Ishikawa (cell line): ENCODE measurements around the gene NAPA.
A peak's percentile ranks its signal among the peaks of the same experiment; 100 is the strongest.

ENCODE experiments used
- CEBPB ChIP-seq: IDR thresholded peaks from 2 replicates; pipeline ENCODE4 v1.6.1; 2012
- CREB1 ChIP-seq: IDR thresholded peaks from 2 replicates; pipeline ENCODE4 v1.6.1; 2012; ENCODE audit warnings: low read depth
- EGR1 ChIP-seq: IDR thresholded peaks from 2 replicates; pipeline ENCODE4 v1.6.1; 2012
- EP300 ChIP-seq: IDR thresholded peaks from 2 replicates; pipeline ENCODE4 v1.6.1; 2012; ENCODE audit warnings: borderline replicate concordance
- FOXM1 ChIP-seq: IDR thresholded peaks from 2 replicates; pipeline ENCODE4 v1.6.1; 2012; ENCODE audit warnings: low read depth, borderline replicate concordance
- NFIC ChIP-seq: IDR thresholded peaks from 2 replicates; pipeline ENCODE4 v1.6.1; 2012
- RAD21 ChIP-seq: IDR thresholded peaks from 2 replicates; pipeline ENCODE4 v1.6.1; 2012; ENCODE audit warnings: low read depth
- TAF1 ChIP-seq: IDR thresholded peaks from 2 replicates; pipeline ENCODE4 v1.6.1; 2012; ENCODE audit warnings: low read depth, mild to moderate bottlenecking
- TCF12 ChIP-seq: IDR thresholded peaks from 2 replicates; pipeline ENCODE4 v1.6.1; 2012; ENCODE audit warnings: low read depth
- TEAD4 ChIP-seq: IDR thresholded peaks from 2 replicates; pipeline ENCODE4 v1.6.1; 2012
- YY1 ChIP-seq: IDR thresholded peaks from 2 replicates; pipeline ENCODE4 v1.6.1; 2012; ENCODE audit warnings: low read depth
- ZBTB7A ChIP-seq: IDR thresholded peaks from 2 replicates; pipeline ENCODE4 v1.6.1; 2012; ENCODE audit warnings: low read depth
- TF ChIP-seq, protein P1 (sequence below): IDR thresholded peaks from 2 replicates; pipeline ENCODE4 v1.6.1; 2012
- TF ChIP-seq, protein P2 (sequence below): IDR thresholded peaks from 2 replicates; pipeline ENCODE4 v1.6.1; 2012
- TF ChIP-seq, protein P3 (sequence below): IDR thresholded peaks from 2 replicates; pipeline ENCODE4 v1.6.1; 2012; ENCODE audit warnings: low read depth, mild to moderate bottlenecking

NAPA gene

DNA sequence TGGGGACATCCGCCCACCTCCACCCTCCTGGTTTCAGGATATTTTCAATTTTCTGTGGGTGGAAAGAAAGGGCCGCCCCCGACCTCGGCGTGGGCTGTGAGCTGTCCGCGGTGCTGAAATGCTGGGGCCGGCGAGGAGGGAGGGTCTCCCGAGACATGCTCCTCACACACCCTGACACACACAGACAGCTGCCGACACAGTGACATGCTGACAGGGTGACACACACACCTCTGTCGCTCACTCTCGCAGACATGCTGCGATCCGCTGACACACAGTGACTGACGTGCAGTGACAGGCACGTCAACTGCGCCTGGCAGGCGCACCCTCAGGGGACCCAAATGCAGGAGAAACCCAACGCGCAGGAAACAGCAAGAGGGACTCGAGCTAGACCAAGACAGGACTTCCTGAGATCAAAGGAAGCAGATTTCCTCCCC is 70.5 kb downstream of the NAPA start:
- TF ChIP-seq EP300 (no peak), NFIC (no peak), YY1 (no peak), TCF12 (no peak), ZBTB7A (peak; percentile 75; the same call in 1 of the 2 replicates), FOXM1 (no peak), TAF1 (no peak), CEBPB (no peak), CREB1 (no peak), TEAD4 (0 out of 2 replicates have a peak, but pooled peaks have one; percentile 7), EGR1 (peak; percentile 92), RAD21 (no peak)
- TF ChIP-seq, protein P1, sequence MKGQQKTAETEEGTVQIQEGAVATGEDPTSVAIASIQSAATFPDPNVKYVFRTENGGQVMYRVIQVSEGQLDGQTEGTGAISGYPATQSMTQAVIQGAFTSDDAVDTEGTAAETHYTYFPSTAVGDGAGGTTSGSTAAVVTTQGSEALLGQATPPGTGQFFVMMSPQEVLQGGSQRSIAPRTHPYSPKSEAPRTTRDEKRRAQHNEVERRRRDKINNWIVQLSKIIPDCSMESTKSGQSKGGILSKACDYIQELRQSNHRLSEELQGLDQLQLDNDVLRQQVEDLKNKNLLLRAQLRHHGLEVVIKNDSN, result no peak
- TF ChIP-seq, protein P2, sequence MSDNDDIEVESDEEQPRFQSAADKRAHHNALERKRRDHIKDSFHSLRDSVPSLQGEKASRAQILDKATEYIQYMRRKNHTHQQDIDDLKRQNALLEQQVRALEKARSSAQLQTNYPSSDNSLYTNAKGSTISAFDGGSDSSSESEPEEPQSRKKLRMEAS, result no peak
- TF ChIP-seq, protein P3, sequence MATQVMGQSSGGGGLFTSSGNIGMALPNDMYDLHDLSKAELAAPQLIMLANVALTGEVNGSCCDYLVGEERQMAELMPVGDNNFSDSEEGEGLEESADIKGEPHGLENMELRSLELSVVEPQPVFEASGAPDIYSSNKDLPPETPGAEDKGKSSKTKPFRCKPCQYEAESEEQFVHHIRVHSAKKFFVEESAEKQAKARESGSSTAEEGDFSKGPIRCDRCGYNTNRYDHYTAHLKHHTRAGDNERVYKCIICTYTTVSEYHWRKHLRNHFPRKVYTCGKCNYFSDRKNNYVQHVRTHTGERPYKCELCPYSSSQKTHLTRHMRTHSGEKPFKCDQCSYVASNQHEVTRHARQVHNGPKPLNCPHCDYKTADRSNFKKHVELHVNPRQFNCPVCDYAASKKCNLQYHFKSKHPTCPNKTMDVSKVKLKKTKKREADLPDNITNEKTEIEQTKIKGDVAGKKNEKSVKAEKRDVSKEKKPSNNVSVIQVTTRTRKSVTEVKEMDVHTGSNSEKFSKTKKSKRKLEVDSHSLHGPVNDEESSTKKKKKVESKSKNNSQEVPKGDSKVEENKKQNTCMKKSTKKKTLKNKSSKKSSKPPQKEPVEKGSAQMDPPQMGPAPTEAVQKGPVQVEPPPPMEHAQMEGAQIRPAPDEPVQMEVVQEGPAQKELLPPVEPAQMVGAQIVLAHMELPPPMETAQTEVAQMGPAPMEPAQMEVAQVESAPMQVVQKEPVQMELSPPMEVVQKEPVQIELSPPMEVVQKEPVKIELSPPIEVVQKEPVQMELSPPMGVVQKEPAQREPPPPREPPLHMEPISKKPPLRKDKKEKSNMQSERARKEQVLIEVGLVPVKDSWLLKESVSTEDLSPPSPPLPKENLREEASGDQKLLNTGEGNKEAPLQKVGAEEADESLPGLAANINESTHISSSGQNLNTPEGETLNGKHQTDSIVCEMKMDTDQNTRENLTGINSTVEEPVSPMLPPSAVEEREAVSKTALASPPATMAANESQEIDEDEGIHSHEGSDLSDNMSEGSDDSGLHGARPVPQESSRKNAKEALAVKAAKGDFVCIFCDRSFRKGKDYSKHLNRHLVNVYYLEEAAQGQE, result peak; percentile 97

DNA sequence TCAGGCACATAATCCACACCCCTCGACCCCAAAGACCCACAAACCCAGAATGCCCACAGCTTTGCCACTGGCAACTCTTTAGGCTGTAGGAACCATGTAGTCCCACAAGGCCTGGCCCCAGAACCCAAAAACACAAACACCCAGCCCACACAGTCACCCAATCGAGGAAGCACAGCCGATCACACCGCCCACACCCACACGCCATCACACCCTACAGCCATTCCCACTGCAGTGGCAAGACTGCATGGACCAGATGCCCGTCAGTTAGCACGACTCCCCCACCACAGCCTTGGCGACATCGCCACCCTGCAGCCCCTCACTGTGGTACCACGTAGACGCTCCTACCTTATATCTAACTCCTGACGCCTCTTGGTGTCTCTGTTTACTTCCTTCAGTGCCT is 71.5 kb downstream of the NAPA start:
- TF ChIP-seq, protein P3, result no peak
- TF ChIP-seq RAD21, result no peak
- TF ChIP-seq TEAD4, result no peak
- no peak for TF ChIP-seq TCF12
- no peak for TF ChIP-seq FOXM1
- no peak for TF ChIP-seq YY1
- no peak for TF ChIP-seq TAF1
- TF ChIP-seq, protein P2, result no peak
- TF ChIP-seq, protein P1, result no peak
- no peak for TF ChIP-seq EGR1
- TF ChIP-seq CREB1, result no peak
- TF ChIP-seq NFIC, result no peak
- TF ChIP-seq EP300, result no peak

DNA sequence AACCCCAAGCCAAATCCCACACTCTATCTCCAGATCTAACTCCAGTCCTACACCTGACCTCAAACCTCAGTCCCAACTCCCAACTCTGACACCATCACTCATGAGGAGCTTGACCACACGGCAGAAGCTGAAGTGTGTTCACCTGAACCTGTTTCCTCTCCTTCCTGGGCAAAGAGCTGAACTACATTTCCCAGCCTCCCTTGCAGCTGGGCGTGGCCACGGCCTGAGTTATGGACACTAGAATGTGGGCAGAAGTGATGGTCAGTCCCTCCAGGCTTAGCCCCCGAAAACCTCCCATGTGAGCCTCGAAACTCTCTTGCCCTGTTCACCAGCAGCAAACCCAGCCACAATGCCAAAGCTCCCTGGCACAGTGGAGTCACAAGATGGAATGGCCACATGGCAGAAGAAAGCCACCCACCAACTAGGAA is 76.1 kb downstream of the NAPA start:
- no peak for TF ChIP-seq TAF1
- TF ChIP-seq, protein P1, result no peak
- TF ChIP-seq CEBPB, result no peak
- TF ChIP-seq EGR1, result no peak
- no peak for TF ChIP-seq EP300
- TF ChIP-seq RAD21, result no peak
- no peak for TF ChIP-seq NFIC
- no peak for TF ChIP-seq TEAD4
- TF ChIP-seq ZBTB7A, result no peak
- TF ChIP-seq FOXM1, result no peak
